ENCODE measurements around the gene P2RX5. TPM values are rescaled to one million over a fixed set of nuclear protein-coding genes. Genes with fewer than 3 reads are reported as not detected.

The P2RX5 gene
- total RNA-seq, 4 donors from 2014 or later = 0.38 to 1.1 (median 0.97) TPM; not detected in 1

DNA sequence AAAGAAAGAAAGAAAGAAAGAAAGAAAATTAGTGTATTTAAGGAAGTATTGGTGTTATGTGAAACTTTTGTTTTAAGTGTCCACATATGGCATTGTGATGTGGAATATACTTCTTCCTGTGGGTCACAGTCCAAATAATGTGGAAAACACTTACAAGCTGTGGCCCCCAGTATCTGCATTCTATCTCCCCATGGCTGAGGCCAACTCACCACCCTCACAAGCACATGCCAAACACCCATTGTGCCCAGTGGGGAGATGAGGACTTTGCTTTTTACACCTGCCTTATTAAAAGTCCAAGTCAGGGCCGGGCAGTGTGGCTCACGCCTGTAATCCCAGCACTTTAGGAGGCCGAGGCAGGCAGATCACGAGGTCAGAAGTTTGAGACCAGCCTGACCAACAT, 4.0 kb upstream of the P2RX5 start:
- peaks cover 5 to 37% (median 7%) of the 10 kb centered on the region in 4 donors for H3K27me3 ChIP-seq
- no peak overlapping the region for H3K27ac ChIP-seq
- peaks cover 7 to 19% (median 8%) of the 10 kb centered on the region in 3 donors for H3K4me1 ChIP-seq
- H3K4me3 ChIP-seq = no peak overlapping the region
- DNase-seq = no peak
- peaks cover 0 to 10% (median 8%) of the 10 kb centered on the region in 3 donors for H3K9me3 ChIP-seq
- intact Hi-C loops (cut with DNase I) = no loop called here
- WGBS, 2 donors = 92 to 100% methylated on average over 2 to 4 of the region's 4 CpGs
- no peak for TF ChIP-seq POLR2A (IDR thresholded peaks at IDR 0.05)
- TF ChIP-seq, protein P1, sequence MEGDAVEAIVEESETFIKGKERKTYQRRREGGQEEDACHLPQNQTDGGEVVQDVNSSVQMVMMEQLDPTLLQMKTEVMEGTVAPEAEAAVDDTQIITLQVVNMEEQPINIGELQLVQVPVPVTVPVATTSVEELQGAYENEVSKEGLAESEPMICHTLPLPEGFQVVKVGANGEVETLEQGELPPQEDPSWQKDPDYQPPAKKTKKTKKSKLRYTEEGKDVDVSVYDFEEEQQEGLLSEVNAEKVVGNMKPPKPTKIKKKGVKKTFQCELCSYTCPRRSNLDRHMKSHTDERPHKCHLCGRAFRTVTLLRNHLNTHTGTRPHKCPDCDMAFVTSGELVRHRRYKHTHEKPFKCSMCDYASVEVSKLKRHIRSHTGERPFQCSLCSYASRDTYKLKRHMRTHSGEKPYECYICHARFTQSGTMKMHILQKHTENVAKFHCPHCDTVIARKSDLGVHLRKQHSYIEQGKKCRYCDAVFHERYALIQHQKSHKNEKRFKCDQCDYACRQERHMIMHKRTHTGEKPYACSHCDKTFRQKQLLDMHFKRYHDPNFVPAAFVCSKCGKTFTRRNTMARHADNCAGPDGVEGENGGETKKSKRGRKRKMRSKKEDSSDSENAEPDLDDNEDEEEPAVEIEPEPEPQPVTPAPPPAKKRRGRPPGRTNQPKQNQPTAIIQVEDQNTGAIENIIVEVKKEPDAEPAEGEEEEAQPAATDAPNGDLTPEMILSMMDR (IDR thresholded peaks at IDR 0.05) = no peak
- H3K36me3 ChIP-seq = no peaks in the 10 kb centered on the region

DNA sequence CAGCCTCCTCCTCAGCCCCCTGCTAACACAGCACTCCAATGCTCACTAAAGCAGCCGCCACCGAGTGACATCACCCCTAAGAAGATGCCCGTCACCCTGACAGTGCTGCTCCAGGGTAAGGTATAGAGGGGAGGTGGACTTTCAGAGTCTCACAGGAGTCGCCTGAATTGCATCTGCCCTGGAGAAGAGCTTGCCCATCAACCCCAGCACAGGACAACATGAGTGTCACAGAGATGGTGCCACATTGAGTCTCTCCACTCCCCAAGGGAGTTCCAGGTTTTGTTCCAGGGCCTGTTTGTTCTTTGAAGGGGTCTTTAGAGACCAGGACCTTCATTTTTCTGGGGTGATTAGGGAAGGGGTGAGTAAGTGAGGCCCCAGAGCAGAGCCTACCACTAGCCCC, 2.2 kb upstream of the P2RX5 start:
- H3K36me3 ChIP-seq = no peaks in the 10 kb centered on the region
- peaks cover 7 to 25% (median 8%) of the 10 kb centered on the region in 3 donors for H3K4me1 ChIP-seq
- intact Hi-C loops (cut with DNase I) = no loop called here
- TF ChIP-seq, protein P1 (IDR thresholded peaks at IDR 0.05) = no peak
- TF ChIP-seq POLR2A (IDR thresholded peaks at IDR 0.05) = no peak
- peaks cover 5 to 55% (median 8%) of the 10 kb centered on the region in 4 donors for H3K27me3 ChIP-seq
- WGBS, 2 donors = 92% methylated on average over 4 of the region's 4 CpGs; no CpG with 5 or more reads in 1 of the 2 donors
- DNase-seq = no peak
- H3K9me3 ChIP-seq = peaks cover 0 to 10% (median 8%) of the 10 kb centered on the region in 3 donors
- H3K27ac ChIP-seq = no peak overlapping the region
- no peak overlapping the region for H3K4me3 ChIP-seq

DNA sequence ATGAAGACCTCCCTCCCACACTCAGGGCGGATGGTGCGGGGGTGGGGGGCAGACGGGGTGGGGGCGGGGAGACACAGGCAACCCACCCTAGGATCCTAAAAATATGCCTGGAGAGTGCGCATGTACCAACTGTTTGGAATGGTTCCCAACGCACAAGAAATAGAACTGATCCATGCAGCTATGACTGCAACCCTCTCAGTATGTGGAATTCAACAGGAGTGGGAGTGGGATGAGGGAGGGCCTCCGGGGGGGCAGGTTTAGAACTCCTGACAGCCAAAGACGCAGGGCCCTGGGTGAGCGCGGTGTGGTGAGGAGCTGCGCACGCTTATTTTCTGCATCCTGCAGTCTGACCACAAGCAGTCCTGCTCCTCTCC, 1.1 kb upstream of the P2RX5 start:
- H3K9me3 ChIP-seq = peaks cover 0 to 10% (median 8%) of the 10 kb centered on the region in 3 donors
- no peak overlapping the region for H3K27ac ChIP-seq
- no peak for TF ChIP-seq POLR2A (IDR thresholded peaks at IDR 0.05)
- TF ChIP-seq, protein P1 (IDR thresholded peaks at IDR 0.05) = no peak
- no peak for DNase-seq
- 75 to 78% methylated on average over 7 to 8 of the region's 12 CpGs for WGBS, 2 donors
- H3K36me3 ChIP-seq = no peaks in the 10 kb centered on the region
- intact Hi-C loops (cut with DNase I) = no loop called here
- no peak overlapping the region for H3K4me3 ChIP-seq
- H3K4me1 ChIP-seq = peaks cover 7 to 25% (median 8%) of the 10 kb centered on the region in 3 donors
- peaks cover 5 to 64% (median 8%) of the 10 kb centered on the region in 4 donors for H3K27me3 ChIP-seq

DNA sequence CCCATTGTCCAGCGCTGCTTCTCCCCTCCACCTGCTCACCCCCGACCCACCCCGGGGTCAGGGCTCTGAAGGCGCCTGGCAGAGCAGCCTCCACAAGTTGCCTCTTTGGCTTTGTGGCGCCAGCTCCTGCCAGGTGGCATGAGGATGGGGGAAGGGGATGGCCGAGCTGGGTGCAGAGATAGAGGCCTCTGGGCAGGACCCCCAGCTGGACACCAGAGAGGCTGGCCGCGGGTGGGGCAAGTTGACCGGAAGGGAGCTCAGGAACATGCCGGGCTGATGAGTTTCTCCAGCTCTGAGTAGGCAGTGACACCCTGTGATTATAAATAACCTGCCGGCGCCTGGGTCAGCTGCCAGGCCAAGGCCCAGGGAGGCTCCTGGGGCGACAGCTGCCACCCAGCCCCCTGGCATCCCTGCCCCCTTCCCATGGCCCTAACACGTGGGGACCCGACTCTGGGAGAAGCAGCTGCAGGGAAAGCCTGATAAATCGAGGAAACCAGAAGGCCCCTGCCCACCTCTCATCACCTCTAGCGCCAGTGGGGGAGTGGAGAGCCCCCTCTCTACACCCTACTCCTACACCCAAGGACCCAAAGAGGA, 729 bp downstream of the P2RX5 start:
- H3K36me3 ChIP-seq = no peaks in the 10 kb centered on the region
- no peak for DNase-seq
- H3K27me3 ChIP-seq = peaks cover 5 to 82% (median 8%) of the 10 kb centered on the region in 4 donors
- H3K27ac ChIP-seq = peak overlapping the region in 1 of 4 donors; percentile 9
- peaks cover 0 to 10% (median 8%) of the 10 kb centered on the region in 3 donors for H3K9me3 ChIP-seq
- 33% methylated on average over 1 of the region's 17 CpGs; no CpG with 5 or more reads in 1 of the 2 donors for WGBS, 2 donors
- TF ChIP-seq, protein P1 (IDR thresholded peaks at IDR 0.05) = no peak
- no peak for TF ChIP-seq POLR2A (IDR thresholded peaks at IDR 0.05)
- peaks cover 7 to 25% (median 8%) of the 10 kb centered on the region in 3 donors for H3K4me1 ChIP-seq
- peak overlapping the region; percentile 34 to 68 (median 43) for H3K4me3 ChIP-seq
- intact Hi-C loops (cut with DNase I) = no loop called here

DNA sequence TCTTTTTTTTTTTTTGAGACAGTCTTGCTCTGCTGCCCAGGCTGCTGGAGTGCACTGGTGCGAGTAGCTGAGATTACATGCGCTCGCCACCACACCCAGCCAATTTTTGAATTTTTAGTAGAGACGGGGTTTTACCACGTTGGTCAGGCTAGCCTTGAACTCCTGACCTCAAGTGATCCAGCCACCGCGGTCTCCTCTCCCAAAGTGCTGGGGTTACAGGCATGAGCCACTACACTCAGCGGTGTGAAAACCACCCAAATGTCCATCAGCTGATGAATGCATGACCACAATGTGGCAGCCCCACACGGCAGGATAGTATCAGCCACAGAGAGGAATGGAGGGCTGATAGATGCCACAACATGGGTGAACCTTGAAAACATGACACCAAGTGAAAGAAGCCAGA, 2.1 kb downstream of the P2RX5 start:
- H3K27ac ChIP-seq = no peak overlapping the region
- H3K27me3 ChIP-seq = peaks cover 5 to 87% (median 8%) of the 10 kb centered on the region in 4 donors
- DNase-seq = no peak
- peaks cover 0 to 10% (median 8%) of the 10 kb centered on the region in 3 donors for H3K9me3 ChIP-seq
- no peak overlapping the region for H3K4me3 ChIP-seq
- H3K4me1 ChIP-seq = peaks cover 7 to 25% (median 8%) of the 10 kb centered on the region in 3 donors
- no peaks in the 10 kb centered on the region for H3K36me3 ChIP-seq
- intact Hi-C loops (cut with DNase I) = no loop called here
- no peak for TF ChIP-seq POLR2A (IDR thresholded peaks at IDR 0.05)
- TF ChIP-seq, protein P1 (IDR thresholded peaks at IDR 0.05) = no peak
- WGBS, 2 donors = 57 to 81% methylated on average over 7 to 9 of the region's 9 CpGs
